Hypothalamus (tissue), 51 donors: ENCODE results near the gene NUDT19.
"Not testable (repeated sequence)": the region's sequence is repeated elsewhere in the genome, so short reads cannot be mapped to it uniquely, and the experiment has no call there.

ENCODE experiments used
- DNase-seq, 51 donors: peaks; one replicate each; lab custom pipeline; 2025; lab: John Stamatoyannopoulos, UW

NUDT19 gene

DNA sequence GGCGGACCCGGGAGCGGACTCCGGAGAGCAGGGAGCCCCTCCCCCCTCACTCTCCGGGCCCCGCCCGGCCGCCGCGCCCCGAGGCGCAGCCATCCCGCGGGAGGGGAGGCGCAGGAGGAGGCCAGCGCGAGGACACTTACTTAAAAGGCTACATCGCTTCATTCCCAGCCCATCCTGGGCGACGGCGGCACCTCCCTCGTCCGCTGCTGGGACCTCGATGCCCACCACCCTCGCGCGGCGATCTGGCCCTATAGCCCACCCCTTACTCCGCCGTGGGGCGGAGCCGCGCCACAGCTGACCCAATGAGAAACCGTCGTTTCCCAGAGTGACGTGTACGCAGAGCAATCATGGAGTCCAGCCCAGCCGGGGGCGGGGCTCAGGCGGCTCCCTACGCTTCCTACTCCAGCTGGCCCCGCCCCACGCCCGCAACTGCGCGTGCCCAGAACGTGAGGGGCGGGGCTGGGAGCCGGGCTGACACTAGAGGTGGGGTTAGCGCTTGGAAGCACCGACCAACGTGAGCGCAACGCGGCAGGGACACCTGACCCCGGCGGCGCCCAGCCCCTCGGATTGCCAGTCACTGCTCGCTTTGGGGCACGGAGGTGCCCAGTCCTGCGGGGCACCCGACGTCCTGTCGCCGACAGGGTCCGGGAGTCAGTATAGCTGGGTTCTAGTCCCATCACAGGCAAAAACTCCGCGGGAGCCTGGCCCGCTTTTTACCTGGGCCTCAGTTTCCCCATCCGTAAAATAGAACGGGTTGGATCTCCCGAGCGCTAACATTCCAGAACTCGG is 16.5 kb upstream of the NUDT19 start, which contains the start of gene ANKRD27:
Gene ANKRD27, minus strand, starts transcription at position 250 of the 789 bp plus-strand sequence. CDS start 16,165 bp downstream, outside the sequence.
- DNase-seq = peak; percentile 60 to 99 (median 95)

DNA sequence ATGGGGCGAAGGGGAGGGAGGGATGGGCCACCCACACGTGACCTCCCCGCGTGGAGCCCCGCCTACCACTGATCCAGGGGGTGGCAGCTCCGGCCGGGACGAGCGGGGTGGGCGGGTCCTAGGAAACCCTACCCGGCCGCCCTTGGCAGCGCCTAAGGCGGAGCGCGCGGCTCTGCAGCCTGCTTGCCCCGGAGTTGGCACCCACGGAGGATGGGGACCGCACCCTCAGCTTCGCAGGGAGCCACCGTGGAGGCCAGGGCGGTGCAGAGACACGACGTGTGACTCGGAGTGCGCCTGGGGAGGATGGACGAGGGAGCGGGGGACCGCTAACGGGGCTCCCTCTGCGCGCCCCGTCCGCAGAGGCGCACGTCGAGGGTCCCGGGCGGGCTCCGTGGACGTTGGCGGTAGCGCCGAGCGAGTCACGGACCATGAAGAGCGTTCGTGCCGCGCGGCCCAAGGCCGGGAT is 15.9 kb upstream of the NUDT19 start, which contains the start of gene RGS9BP:
Gene RGS9BP, plus strand, starts transcription at position 129 of the 466 bp plus-strand sequence. CDS start 416 bp downstream, outside the sequence.
- DNase-seq = peak in 41 of 51 donors; percentile 35 to 82 (median 68)

DNA sequence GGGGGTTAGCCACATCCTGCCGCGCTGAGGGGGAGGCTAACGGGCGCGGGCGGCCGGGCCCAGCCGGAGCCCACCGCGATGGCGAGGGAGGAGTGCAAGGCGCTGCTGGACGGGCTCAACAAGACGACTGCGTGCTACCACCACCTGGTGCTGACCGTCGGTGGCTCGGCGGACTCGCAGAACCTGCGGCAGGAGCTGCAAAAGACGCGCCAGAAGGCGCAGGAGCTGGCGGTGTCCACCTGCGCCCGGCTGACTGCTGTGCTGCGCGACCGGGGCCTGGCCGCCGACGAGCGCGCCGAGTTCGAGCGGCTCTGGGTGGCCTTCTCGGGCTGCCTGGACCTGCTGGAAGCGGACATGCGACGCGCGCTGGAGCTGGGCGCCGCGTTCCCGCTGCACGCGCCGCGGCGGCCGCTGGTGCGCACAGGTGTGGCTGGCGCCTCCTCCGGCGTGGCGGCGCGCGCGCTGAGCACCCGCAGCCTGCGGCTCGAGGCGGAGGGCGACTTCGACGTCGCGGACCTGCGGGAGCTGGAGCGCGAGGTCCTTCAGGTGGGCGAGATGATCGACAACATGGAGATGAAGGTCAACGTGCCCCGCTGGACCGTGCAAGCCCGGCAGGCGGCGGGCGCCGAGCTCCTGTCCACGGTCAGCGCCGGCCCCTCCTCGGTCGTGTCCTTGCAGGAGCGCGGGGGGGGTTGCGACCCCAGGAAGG is 15.3 kb upstream of the NUDT19 start:
- peak in 1 of 51 donors; percentile 5 for DNase-seq

DNA sequence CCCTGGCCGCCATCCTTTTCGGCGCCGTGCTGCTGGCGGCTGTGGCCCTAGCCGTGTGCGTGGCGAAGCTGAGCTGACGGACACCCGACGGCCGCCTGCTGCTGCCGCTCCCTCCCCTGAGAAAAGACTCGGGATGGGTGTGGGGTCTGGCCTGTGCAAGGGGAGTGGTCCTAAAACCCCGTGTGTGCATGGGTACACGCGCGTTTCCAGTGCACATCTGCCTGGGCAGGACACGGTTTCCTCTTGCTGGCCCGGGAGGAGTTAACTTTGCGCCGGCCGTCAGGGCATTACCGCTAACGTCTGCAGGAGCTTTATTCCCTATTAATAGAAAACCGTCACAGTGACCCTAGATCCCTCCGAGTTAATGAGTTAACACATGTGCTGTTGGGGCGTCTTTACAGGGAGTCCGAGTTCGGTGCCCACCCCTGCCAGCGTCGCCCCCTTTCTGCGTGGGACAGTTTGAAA is 14.7 kb upstream of the NUDT19 start:
- no peak for DNase-seq

DNA sequence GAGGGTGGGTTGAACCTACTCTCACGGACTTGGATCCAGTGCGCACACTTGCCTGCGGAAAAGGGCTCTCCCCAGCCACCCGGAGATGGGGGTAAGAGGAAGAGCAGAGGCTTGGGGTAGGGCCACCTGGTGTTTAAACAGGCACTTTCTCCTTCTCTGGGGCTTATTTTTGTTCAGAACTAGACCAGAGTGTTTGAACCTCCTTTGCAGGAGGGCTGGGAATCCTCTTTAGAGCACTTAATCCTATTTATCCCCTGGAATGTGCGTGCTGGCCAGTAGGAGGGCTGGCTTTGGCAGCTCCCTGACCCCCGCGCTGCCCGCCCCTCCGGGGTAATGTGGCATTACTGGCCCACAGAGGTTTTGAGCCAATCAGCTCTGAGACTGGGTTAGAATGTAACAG is 14.0 kb upstream of the NUDT19 start:
- DNase-seq = peak in 1 of 51 donors; percentile 21

DNA sequence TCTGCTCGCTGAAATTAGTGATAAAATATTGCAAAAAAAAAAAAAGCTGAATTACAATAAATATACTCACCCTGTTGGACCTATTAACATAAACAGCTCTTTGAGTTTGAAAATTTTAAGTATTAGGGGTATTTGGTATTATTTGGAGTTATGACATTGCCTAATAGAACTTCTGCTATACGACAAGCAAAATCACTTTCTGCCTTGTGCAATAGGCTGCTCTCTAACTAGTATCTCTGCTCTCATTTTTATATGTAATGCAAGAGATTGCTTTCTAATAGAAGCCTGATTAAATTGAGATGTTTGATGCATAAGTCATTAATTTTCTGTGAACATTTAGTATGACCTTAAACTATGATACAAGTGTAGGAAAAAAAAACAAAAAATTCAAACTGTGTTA is 10.6 kb upstream of the NUDT19 start:
- DNase-seq = no peak

DNA sequence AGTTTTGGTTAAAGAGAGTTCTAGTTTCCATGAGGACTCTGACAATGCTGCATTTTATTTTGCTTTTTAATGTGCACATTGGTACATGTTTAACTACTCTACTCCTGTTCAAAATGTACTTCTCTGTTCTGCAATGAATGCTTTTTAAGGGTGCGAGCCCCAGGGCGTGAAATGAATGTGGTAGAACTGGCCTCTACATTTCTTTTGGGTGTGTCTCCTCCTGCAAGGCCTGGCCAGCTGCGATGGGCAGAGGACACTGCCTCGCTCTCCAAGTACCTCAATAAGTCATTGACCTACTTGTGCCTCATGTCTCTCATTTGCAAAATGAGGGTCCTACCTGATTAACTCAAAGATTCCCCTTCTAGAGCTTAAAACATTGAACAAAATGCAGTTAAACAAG is 9.3 kb upstream of the NUDT19 start:
- no peak for DNase-seq

DNA sequence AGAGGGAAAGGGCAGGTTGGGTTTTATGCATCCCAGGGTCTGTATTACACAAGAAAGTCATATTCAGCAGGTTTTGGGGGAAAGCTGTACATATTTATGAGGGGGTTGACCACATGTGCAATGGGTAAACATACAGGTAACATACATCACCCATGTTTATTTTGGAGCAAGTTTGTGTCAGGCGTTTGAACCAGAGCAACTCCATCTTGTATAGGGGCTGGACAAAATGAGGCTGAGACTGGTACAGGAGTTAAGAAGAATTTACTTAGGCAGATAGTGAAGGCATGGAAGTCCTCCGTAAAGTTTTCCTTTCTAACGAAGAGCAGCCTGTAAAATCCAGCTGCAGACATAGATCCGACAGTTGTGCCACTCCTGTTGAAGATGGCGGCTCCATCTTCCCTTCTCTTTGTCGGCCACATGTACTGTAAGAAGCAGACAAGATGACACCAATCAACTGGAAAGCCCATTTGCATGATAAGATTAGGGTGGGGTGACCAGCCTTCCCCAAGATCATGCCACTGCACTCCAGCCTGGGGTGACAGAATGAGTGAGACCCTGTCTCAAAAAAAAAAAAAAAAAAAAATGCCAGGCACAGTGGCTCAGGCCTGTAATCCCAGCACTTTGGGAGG is 4.7 kb upstream of the NUDT19 start:
- DNase-seq = no peak

DNA sequence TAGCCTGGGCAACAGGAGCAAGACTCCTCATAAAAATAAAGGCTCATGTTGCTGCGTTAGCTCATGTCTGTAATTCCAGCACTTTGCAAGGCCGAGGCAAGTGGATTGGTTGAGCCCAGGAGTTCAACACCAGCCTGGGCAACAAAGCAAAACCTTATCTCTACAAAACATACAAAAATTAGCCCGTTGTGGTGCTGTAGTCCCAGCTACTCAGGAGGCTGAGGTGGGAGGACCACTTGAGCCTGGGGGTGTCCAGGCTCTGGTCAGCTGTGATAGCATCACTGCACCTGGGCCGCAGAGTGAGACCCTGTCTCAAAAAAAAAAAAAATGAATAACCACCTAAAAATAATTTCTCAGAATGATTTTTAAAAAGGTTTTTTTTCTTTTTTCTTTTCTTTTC is 3.9 kb upstream of the NUDT19 start:
- no peak for DNase-seq

DNA sequence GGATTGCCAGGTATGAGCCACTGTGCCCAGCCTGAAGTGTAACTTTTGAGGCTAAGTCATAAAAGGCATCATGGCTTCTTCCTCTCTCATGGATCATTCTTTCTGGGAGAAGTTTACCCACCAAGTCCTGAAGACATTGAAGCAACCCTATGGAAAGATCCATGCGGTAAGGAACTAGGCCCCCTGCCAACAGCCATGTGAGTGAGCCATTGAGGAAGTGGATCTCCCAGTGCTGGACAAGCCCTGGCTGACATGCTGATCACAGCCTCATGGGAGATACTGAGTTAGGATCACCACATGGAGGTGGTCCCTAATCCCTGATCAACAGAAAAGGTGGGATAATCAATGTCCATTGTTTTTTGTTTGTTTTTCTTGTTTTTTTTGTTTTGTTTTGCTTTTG is 3.3 kb upstream of the NUDT19 start:
- DNase-seq = no peak

DNA sequence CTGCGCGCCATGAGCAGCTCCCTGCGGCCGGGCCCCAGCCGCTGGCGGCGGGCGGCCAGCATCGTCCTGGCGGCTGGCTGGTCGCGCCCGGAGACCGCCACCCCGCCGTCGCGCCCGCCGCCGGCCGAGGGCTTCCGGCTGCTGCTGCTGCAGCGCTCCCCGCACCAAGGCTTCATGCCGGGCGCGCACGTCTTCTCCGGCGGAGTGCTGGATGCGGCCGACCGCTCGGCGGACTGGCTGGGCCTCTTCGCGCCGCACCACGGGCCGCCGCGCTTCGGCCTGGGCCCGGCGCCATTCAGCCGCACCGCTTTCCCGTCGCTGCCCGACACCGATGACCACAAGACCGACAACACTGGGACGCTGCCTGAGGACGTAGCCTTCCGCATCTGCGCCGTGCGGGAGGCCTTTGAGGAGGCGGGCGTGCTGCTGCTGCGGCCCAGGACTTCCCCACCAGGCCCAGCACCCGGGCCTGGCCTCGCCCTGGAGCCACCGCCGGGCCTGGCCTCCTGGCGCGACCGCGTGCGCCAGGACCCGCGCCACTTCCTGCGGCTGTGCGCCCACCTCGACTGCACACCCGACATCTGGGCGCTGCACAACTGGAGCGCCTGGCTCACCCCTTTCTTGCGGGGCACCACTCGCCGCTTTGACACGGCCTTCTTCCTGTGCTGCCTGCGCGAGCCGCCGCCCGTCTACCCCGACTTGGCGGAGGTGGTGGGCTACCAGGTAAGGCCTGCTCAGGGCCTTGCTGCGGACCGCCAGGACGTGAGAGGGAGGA is 518 bp downstream of the NUDT19 start:
- peak in 42 of 51 donors; percentile 10 to 74 (median 48) for DNase-seq

DNA sequence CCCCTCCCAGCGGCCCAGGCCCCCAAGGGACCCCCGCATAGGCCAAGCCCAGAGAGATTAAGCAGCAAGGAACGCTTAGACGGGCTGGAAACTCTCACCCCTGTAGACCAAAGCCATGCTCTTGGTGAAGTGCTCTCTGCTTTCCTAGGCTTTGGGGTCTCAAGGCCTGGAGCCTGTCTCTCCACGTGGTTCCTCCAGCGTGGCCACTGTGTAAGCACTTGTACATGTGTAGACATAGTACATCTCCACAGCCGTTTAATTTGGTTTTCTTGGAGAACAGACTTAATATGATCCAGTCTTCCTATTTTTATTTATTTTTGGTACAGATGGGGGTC is 1.1 kb downstream of the NUDT19 start:
- DNase-seq = no peak

DNA sequence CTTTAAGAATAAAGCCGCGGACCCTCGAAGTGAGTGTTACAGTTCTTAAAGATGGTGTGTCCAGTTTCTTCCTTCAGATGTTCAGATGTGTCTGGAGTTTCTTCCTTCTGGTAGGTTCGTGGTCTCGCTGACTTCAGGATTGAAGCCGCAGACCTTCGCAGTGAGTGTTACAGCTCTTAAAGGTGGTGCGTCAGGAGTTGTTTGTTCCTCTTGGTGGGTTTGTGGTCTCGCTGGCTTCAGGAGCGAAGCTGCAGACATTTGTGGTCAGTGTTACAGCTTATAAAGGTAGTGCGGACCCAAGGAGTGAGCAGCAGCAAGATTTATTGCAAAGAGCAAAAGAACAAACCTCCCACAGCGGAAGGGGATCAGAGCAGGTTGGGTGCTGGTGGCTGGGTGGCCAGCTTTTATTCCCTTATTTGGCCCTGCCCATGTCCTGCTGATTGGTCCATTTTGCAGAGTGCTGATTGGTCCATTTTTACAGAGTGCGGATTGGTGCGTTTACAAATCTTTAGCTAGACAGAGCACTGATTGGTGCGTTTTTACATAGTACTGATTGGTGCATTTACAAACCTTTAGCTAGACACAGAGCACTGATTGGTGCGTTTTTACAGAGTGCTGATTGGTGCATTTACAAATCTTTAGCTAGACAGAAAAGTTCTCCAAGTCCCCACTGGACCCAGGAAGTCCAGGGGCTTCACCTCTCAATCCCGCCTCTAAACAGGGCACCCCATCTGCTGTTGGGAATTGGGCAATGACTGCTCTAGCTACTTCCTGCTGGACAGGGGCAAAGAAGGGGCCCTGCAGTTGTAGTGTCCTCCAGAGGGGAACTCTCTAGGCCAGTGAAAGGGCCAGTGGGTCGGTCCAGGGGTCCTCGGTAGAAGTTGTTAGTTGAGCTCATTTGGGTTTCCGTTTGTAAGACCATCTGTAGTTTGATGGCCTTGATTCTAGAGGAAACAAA is 1.8 kb downstream of the NUDT19 start:
- DNase-seq = not testable (repeated sequence)

DNA sequence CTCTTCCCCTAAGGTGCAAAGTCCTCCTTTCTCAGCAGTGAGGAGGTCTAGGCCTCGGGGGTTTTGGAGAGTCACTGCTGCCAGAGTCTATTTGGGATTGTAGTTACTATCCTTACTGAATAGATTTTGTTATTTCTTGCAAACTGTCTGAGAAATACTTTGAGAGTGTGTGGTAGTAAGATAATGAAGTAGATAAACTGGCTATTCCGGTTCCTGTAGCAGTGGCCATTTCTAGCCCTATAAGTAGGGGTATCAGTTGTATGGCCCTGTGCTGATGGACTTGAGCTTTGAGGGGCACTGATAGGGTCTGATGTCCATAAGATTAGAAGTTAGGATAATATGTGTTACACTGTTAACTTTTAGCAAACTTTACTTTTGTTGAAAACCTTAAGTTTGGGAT is 2.7 kb downstream of the NUDT19 start:
- DNase-seq = not testable (repeated sequence)

DNA sequence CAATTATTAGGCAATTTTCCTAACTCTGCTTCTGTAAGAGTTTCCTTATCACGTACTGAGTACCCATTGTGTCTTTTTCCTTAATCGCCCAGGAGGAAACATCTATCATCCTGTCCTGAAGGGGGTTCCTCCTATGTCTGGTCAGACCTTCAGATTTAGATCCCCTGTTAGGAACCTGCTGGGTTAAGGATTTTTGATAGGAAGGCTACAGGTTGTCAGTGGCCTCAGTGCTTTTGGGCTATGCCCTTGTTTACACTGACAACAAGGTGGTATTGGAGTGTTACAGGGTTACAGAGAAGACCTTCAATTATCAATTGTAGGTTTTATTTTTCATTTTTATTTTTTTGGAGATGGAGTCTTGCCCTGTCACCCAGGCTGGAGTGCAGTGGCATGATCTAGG is 3.2 kb downstream of the NUDT19 start:
- DNase-seq = not testable (repeated sequence)

DNA sequence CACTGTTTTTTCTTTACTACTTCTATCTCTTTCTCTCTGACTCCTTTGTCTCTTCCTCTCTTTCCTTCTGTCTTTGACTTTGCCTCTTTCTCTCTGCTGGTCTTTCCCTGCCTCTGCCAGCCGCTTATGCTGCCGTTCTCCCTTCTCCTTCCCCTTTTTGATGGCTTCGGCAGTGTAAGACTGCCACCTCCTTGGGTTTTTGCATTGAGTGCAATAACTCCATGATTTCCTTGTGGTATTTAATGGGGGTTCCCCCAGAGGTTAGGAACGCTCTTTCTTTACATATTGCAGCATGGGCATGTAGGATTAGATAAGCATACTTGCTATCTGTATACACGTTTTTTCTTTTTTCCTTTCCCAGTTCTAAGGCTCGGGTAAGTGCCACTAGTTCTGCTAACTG is 3.9 kb downstream of the NUDT19 start:
- DNase-seq = not testable (repeated sequence)

DNA sequence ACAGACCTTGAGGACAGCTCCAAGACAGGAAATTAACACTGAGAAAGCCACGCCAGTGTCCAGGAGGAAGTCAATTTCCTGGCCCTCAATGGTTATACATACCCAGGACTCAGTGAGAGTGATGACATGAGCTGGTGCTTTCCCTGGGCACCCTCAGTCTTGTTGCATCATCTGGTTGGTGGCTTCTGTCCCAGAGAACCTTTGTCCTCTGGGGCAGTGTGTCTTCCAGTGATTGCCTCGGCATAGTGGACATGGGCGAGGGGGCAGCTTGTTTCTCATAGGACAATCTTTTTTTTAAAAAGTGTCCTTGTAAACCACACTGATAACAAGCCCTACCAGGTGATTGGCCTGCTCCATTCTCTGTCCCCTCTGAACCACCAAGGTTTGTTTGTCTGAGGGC is 5.2 kb downstream of the NUDT19 start:
- not testable (repeated sequence) for DNase-seq

DNA sequence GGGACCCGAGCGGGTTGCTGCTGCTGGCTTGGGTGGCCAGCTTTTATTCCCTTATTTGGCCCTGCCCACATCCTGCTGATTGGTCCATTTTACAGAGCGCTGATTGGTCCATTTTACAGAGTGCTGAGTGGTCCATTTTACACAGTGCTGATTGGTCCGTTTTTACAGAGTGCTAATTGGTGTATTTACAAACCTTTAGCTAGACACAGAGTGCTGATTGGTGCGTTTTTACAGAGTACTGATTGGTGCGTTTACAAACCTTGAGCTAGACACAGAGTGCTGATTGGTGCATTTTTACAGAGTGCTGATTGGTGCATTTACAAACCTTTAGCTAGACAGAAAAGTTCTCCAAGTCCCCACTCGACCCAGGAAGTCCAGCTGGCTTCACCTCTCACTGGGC is 8.5 kb downstream of the NUDT19 start:
- DNase-seq = not testable (repeated sequence)

DNA sequence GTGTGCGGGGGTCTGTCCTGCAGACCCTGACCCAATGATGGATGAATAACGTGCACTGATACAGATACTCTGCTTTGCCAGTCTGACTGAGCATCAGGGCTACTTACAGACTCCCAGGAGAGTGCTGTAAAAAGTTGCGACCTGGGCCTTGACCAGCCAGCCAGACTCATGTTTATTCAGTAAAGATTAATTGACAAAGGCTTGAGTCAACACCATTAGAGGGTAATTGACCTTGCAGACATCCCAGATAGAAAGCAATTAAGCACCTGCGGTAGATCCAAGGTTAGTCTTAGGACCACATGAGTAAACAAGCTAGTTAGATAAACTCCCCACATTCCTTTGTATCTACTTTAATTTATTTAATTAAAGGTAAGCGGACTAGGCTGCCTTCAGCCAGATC is 10.4 kb downstream of the NUDT19 start:
- DNase-seq = no peak
